Breast epithelium (tissue), 4 donors: ENCODE measurements around the gene FAM72D. TPM values are rescaled to one million over a fixed set of nuclear protein-coding genes. Genes with fewer than 3 reads are reported as not detected.
"Not testable (repeated sequence)": the region's sequence is repeated elsewhere in the genome, so short reads cannot be mapped to it uniquely, and the experiment has no call there.

Experiments
- DNase-seq, 2 donors: peaks; one replicate each; pipeline ENCODE4 v3.0.0-alpha.2; 2019; ENCODE audit warnings: low spot score in 2 of 2
- H3K27ac ChIP-seq, 2 donors: fragments of 200-600 bp; sonication (generic) in 1 of 2; one replicate each; pipeline ENCODE4 v1.5.1; 2016 to 2019; ENCODE audit warnings: mild to moderate bottlenecking in 1 of 2
- H3K27me3 ChIP-seq, 2 donors: fragments of 200-600 bp; sonication (generic) in 1 of 2; one replicate each; pipeline versions ENCODE4 v1.5.1 to v1.6.0; 2017 to 2019; ENCODE audit warnings: control low read depth in 1 of 2, mild to moderate bottlenecking in 1 of 2
- H3K36me3 ChIP-seq: fragments of 200-600 bp; one replicate; pipeline ENCODE4 v1.5.1; 2019
- H3K4me1 ChIP-seq, 2 donors: fragments of 200-600 bp; sonication (generic); one replicate each; pipeline ENCODE4 v1.5.1; 2016 to 2019; ENCODE audit warnings: control low read depth in 1 of 2
- H3K4me3 ChIP-seq, 3 donors: fragments of 200-600 bp; sonication (generic); 1 replicate in 2 of 3; 2 replicates in 1 of 3; pipeline ENCODE4 v1.5.1; 2016 to 2019; ENCODE audit warnings: mild to moderate bottlenecking in 3 of 3, moderate library complexity in 2 of 3
- H3K9me3 ChIP-seq, 2 donors: fragments of 200-600 bp; sonication (generic) in 1 of 2; one replicate each; pipeline ENCODE4 v1.5.1; 2016 to 2019; ENCODE audit warnings: control low read depth in 1 of 2
- intact Hi-C: fragments of 100-400 bp; cut with DNase I; formaldehyde crosslinking; loops from one replicate; pipeline ENCODE4 v1.15.1; 2023; ENCODE audit warnings: low total_unique reads
- total RNA-seq, 3 donors: library from RNA; depleted of rRNA; stranded (reverse); fragments of >200 nt; gene quantifications; one replicate each; pipeline ENCODE4 v1.1.0, GENCODE V29; 2016

FAM72D gene
- total RNA-seq, 3 donors from 2014 or later = 0.32 TPM; not detected in 2

DNA sequence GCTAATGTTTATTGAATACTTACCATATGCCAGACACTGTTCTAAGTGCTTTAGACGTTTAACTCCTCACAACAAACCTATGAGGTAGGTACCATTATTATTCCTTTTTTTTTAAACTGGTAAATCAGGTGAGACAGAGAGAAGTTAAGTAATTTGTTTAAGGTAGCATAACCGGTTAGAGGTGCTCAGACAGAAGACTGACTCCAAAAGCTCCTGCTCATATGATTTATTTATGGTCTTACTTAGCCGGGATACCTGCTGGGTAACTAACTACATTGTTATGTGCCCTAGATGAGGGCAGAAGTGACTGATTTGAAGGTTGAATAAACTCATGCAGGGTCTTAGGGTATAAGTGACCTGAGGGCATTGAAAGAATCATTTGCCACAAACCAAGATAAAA, 16.9 kb downstream of the FAM72D start:
- intact Hi-C loops, DNase-seq, H3K4me3 ChIP-seq, H3K9me3 ChIP-seq, H3K36me3 ChIP-seq, H3K4me1 ChIP-seq, H3K27me3 ChIP-seq, H3K27ac ChIP-seq: not testable (repeated sequence)

DNA sequence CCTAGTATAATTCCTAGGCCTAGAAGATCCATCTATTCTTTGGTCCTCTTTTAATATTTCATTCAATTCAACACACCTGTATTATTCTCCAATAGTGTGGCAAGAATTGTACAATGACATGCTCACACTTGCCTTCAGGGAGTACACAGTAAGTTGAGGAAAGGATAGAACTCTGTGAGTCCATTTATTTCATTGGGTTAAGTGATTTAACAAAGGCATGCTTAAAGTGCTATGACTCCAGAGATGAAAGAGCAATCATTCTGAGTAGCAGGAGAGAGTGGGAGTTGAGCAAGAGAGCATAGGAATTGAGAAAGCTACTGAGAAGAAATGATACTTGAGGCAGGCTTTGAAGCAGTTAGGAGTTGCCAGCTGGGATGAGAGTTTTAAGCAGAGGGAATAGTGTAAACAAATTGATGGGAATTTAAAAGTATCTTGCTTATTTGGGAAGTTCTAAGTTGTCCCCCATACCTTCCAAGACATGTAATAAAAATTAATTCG, 18.8 kb downstream of the FAM72D start:
- intact Hi-C loops, H3K4me1 ChIP-seq, H3K27me3 ChIP-seq, H3K4me3 ChIP-seq, H3K9me3 ChIP-seq, DNase-seq, H3K27ac ChIP-seq, H3K36me3 ChIP-seq: not testable (repeated sequence)

DNA sequence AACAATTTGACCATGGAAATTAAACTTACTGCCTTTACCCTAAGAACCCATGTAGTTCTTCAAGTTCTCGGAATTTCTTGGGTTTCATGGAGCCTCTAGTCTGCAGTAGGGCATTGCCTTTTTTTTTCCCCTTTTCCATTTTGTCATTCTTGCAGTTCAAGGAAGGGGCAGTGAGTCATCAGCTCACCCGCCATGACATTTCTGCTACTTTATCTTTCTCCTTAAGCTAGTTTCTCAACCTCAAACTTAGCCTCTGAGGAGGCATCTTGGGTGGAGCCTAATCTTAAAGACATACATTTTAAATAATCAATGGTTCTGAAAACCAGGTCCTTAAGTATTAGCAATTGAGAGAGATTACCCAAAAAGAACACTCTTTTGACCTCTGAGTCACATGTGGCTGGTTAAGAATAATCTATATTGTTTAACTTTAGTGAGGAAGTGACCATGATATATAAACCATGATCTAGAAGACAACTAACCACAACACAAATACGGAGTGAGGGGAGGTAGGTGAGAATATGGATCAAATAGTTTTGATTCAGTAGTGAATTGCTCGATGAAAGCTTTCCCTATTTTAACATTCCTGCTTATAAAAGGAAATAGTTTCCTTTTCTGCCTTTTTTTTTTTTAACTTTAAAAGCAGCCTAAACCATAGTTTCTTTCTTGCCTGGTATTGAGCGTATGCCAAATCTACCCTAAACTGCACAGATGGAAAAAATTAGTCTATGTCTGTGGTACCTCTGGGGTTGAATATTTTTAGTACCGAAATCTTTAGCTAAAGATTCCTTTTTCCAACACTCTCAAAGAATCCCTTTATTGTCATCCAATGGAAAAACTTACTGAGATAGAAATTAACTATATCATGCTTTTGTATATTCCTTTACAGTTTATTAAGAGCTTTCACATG, 20.1 kb downstream of the FAM72D start:
- H3K9me3 ChIP-seq, H3K36me3 ChIP-seq, DNase-seq, H3K4me1 ChIP-seq, H3K27ac ChIP-seq, H3K27me3 ChIP-seq, H3K4me3 ChIP-seq, intact Hi-C loops: not testable (repeated sequence)

DNA sequence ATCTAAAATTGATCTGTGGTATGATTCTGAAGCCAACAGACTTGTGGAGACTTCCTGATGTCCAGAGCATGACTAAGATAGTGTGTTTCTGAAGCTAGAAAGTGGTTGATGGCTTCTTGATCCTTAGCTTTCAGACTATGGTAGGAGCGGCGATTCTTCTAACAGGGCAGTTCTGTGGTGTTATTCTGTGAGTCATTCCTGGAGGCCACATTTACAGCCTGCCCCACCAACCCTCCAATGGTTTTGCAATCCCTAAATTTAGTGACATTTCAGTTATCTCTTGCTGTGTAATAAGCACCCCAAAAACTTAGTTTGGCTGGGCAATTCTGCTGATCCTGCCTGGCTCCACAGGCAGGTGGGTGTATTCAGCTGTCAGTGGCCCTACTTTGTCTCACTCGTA, 24.1 kb downstream of the FAM72D start:
- H3K4me3 ChIP-seq, intact Hi-C loops, H3K9me3 ChIP-seq, H3K27me3 ChIP-seq, DNase-seq, H3K36me3 ChIP-seq, H3K4me1 ChIP-seq, H3K27ac ChIP-seq: not testable (repeated sequence)

DNA sequence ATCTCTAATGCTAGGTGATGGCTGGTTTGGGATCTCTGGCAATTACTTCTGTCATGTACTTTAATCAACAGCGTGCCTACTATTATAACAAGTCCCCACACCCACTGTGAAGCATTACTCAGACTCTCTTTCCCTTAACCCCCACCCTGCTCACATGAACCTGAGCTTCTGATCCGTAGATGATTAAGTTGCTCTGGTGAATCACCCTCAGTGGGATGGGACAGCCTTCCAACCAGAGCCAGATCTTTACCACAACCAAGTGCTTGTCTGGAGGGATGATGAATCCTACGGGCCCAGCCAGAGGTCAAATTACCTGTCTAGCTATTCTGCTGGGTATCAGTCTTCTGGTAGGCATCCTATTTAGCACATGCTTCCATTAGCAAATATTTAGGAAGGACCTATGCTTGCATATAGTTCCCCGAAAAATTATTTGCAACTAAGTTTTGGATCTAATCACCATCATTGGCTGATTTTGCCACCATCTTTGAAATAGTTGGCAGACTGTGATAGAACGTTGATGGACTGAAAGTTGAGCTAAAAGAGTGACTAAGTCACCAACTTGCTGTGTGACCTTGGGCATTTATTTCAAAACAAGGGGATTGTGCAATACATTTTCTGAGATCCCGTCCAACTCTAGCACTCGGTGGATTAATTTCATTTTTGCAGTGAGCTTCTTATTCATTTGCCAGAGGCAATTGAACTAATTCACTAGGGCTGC, 26.7 kb downstream of the FAM72D start:
- not testable (repeated sequence) for H3K36me3 ChIP-seq

DNA sequence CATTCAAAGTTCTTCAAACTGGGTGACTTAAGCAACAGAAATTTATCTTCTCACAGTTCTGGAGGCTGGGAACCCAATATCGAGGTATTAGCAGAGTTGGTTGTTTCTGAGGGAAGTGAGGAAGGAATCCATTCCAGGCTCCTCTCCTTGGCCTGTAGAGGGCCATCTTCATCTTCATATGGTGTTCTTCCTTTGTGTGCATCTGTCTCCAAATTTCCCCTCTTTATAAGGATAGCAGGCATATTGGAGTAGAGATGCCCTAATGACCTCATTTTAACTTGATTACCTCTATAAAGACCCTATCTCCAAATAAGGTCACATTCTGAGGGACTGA, 27.3 kb downstream of the FAM72D start:
- DNase-seq, H3K36me3 ChIP-seq, H3K27me3 ChIP-seq, H3K4me3 ChIP-seq, H3K9me3 ChIP-seq, H3K4me1 ChIP-seq, H3K27ac ChIP-seq, intact Hi-C loops: not testable (repeated sequence)

More for the DNA sequence above, 26.7 kb downstream of the FAM72D start:
- H3K4me1 ChIP-seq, H3K9me3 ChIP-seq, H3K27me3 ChIP-seq, intact Hi-C loops, DNase-seq, H3K27ac ChIP-seq, H3K4me3 ChIP-seq: not testable (repeated sequence)

DNA sequence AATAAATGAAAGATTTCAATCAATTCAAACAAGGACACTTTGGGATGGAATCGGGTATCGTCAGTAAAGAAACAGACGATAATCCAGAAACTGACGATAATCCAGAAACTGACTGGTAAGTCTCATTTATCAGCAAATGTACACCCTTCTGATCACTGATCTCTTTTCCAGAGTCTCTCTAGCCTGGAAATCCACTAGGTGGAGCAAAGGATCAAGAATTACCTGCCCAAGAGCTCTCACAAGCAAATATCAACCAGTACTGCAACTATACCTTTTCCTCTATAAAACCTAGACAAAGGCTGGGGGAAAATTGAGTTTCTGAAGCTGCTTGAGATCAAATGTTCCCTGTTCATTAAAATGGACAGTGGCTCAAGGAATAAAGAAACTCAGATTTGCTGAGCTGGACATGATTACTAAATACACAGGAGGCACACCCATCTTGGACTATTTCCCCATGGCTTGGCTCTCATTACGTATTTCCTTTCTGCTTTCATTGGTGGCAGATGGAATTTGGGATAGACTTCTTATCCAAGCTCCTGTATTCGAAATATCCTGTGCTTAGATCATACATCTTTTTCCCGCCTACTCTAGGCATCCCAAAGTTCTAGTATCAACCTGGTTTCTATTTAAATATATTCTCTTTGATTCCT, 28.3 kb downstream of the FAM72D start:
- H3K4me1 ChIP-seq, H3K9me3 ChIP-seq, H3K27me3 ChIP-seq, H3K4me3 ChIP-seq, intact Hi-C loops, H3K27ac ChIP-seq, DNase-seq, H3K36me3 ChIP-seq: not testable (repeated sequence)

DNA sequence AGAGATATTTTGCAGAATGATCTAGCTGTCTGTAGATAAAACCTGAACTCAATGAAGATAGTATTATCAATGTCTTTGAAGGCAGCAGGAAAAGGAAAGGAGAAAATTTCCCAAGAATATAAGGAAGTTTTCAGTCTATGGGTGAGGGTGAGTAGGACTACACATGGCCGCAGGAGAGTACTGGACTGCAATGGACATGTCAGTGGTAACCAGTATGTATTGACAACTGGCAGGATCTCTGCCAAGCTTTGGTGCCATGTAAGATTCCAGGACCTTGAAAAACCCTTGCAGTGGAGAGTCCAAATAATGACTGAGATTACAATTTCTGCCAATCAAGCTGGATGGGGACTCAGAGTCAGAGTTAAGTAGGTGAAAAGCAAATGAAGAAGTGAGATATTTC, 29.3 kb downstream of the FAM72D start:
- H3K4me3 ChIP-seq, H3K4me1 ChIP-seq, intact Hi-C loops, H3K27ac ChIP-seq, H3K9me3 ChIP-seq, H3K27me3 ChIP-seq, DNase-seq, H3K36me3 ChIP-seq: not testable (repeated sequence)

DNA sequence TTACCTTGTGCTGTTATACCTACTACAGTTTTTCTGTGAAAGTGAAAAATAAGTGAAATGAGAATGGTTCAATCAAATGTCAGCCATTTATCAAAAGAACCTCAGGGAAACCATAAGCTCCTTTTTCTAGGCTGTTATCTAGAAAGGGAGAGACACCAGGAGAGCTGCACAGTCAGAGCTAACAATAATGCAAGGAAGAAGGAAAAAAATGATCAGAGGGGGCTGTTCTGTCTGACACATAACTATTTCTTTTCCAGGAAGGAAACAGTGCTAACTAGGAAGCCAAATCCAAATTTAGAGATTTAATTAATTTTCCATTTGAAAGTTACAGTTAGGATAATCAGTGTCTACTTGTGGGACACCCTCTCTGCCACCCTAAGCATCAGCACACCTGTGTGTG, 31.4 kb downstream of the FAM72D start:
- H3K36me3 ChIP-seq, intact Hi-C loops, H3K4me1 ChIP-seq, DNase-seq, H3K4me3 ChIP-seq, H3K27me3 ChIP-seq, H3K9me3 ChIP-seq, H3K27ac ChIP-seq: not testable (repeated sequence)
